Measurements from ENCODE around the gene EXOSC5.
A peak's percentile ranks its signal among the peaks of the same experiment; 100 is the strongest.
"Not testable (repeated sequence)": the region's sequence is repeated elsewhere in the genome, so short reads cannot be mapped to it uniquely, and the experiment has no call there.

The EXOSC5 gene

DNA sequence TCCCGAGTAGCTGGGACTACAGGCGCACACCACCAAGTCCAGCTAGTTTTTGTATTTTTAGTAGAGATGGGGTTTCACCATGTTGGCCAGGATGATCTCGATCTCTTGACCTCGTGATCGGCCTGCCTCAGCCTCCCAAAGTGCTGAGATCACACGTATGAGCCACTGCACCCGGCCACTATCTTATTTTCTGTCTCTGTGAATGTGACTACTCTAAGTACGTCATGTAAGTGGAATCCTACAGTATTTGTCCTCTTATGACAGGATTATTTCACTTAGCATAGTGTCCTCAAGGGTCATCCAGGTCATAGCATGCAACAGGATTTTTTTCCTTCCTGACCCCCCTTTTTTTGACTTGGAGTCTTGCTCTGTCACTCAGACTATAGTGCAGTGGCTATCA is 25.6 kb downstream of the EXOSC5 start:
- FAIRE-seq (no peak), DNase-seq (ENCODE audit: low spot score) (no peak)

DNA sequence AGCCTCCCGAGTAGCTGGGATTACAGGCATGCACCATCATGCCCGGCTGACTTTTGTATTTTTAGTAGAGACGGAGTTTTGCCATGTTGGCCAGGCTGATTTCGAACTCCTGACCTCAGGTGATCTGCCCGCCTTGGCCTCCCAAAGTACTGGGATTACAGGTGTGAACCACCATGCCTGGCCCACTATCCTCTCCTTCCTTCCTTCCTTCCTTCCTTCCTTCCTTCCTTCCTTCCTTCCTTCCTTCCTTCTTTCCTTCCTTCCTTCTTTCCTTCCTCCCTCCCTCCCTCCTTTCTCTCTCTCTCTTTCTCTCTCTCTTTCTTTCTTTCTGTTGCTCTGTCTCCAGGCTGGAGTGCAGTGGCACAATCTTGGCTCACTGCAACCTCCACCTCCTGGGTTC is 26.0 kb downstream of the EXOSC5 start:
- FAIRE-seq; DNase-seq (ENCODE audit: low spot score): not testable (repeated sequence)

GRCh38 chr19:41369769-41370168 is 27.4 kb downstream of the EXOSC5 start:
- DNase-seq (ENCODE audit: low spot score) (no peak), FAIRE-seq (no peak)

DNA sequence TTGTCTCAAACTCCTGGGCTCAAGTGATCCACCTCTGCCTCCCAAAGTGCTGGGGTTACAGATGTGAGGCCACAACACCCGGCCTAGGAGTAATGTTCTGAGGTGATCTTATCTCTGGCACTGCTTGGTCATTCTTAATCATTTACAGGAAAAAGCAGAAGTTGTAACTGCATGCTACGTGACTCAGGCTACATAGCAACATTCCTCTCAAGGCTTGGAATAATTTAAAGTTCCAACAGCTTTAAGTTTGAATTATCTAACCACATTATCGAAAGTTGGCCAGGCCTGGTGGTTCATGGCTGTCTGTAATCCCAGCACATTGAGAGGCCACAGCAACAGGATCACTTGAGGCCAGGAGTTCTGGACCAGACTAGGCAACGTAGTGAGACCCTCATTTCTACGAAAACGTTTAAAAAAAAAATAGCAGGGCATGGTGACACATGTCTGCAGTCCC is 29.3 kb downstream of the EXOSC5 start:
- no peak for FAIRE-seq
- DNase-seq (ENCODE audit: low spot score): no peak

- no peak for FAIRE-seq
- DNase-seq (ENCODE audit: low spot score): no peak
Observed at GRCh38 chr19:41366089-41366488, 31.1 kb downstream of the EXOSC5 start.

- FAIRE-seq (no peak), DNase-seq (ENCODE audit: low spot score) (no peak)
Observed at GRCh38 chr19:41364524-41365391, 32.4 kb downstream of the EXOSC5 start.

GRCh38 chr19:41363753-41364523 is 33.2 kb downstream of the EXOSC5 start, which contains the start of gene B9D2:
Gene B9D2 (minus strand): TSS chr19:41364149. CDS start chr19:41363519, 630 bp downstream.
- DNase-seq (ENCODE audit: low spot score) (peak; percentile 96), FAIRE-seq (peak; percentile 67)

GRCh38 chr19:41363371-41363752 is 33.8 kb downstream of the EXOSC5 start:
- FAIRE-seq (no peak), DNase-seq (ENCODE audit: low spot score) (no peak)

DNA sequence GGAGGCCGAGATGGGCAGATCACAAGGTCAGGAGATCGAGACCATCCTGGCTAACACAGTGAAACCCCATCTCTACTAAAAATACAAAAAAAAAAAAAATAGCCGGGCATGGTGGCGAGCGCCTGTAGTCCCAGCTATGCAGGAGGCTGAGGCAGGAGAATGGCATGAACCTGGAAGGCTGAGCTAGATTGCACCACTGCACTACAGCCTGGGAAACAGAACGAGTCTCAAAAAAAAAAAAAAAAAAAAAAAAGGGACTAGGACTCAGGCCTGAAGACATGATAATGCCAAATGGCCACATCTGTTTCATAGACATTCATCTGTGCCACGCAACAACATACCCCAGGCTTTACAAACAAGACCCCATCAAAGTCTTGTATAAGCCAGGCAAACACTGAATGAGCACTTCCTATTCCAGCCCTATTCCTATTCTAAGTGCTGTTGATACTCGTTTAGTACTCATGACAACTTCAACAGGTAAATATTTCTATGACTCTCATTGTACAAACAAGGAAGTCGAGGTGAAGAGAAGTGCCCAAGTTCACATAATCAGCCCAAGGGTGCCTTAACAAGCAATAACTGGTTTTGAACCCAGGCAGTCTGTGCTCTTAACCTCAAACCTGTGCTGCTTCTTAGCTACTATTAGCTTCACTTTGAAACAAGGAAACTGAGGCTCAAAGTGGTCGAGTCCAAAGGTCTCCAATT is 34.9 kb downstream of the EXOSC5 start:
- no peak for DNase-seq (ENCODE audit: low spot score)
- FAIRE-seq: no peak

- FAIRE-seq: no peak
- no peak for DNase-seq (ENCODE audit: low spot score)
Observed at GRCh38 chr19:41359741-41360140, 37.4 kb downstream of the EXOSC5 start.

DNA sequence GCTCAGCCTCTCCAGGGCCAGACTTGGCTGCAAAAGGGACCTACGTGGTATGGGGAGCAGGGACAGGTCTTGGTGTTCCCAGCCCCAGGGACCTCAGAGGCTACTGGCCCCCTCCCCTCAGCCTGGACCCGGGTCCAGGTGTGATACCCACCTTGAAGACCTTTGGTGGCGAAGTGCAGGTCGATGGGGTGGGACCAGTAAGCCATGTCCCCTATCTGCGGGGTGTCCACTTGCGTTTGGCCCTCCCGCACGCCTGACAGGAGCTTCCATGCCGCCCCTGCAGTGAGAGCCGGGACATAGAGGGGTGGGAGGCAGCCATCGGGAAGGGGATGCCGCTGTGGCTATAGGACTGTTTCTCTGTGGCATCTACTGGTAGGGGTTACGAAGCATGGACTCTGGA is 39.4 kb downstream of the EXOSC5 start:
- FAIRE-seq: no peak
- DNase-seq (ENCODE audit: low spot score): no peak

- FAIRE-seq: no peak
Observed at GRCh38 chr19:41356984-41357739, 40.0 kb downstream of the EXOSC5 start.

DNA sequence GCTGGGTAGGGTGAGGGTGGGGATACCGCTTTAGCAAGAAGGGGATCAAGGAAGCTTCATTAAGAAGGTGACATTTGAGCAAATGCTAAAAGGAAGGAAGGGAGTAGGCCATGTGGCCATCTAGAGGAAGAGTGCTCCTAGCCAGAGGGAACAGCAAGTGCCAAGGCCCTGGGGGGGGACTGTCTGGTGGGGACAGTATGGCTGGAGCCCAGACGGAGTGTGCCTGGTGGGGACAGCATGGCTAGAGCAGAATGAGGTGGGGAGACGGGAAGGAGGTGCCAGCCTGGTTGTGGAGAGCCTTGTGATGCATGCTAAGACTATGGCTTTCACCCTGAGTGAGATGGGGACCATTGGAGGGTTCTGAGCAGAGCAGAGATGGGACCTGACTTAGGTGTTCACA is 41.4 kb downstream of the EXOSC5 start:
- FAIRE-seq (no peak), DNase-seq (ENCODE audit: low spot score) (no peak)

More at GRCh38 chr19:41356984-41357739, 40.0 kb downstream of the EXOSC5 start:
- no peak for DNase-seq (ENCODE audit: low spot score)

GRCh38 chr19:41355035-41355434 is 42.1 kb downstream of the EXOSC5 start:
- DNase-seq (ENCODE audit: low spot score) (no peak), FAIRE-seq (no peak)

DNA sequence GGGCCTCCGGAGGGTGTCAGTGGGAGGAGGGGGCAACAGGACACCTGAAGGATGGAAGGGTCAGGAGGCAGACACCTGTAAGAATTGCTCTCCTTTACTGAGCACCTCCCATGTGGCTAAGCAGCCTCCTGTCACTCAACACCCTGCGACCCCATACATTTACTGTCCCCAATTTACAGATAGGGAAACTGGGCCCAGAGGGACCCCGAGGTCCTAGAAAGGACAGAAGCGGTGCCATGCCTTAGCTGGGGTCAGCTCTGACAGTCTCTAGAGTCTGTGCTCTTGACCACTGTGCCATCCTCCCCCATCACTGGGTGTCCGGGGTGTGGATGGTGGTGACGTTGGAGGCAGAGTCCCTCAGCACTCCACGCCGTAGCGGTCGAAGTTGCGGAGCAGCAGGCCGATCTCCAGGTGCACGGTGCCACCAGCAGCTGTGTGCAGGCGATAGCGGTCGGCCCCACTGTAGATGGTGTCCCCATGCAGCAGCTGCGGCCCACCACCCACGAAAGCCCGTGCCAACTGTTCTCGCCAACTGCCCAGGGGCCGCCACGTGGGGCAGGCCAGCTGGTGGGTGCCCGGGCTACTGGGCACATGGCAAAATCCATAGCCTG is 42.7 kb downstream of the EXOSC5 start:
- peak; percentile 23 for FAIRE-seq
- DNase-seq (ENCODE audit: low spot score): no peak

DNA sequence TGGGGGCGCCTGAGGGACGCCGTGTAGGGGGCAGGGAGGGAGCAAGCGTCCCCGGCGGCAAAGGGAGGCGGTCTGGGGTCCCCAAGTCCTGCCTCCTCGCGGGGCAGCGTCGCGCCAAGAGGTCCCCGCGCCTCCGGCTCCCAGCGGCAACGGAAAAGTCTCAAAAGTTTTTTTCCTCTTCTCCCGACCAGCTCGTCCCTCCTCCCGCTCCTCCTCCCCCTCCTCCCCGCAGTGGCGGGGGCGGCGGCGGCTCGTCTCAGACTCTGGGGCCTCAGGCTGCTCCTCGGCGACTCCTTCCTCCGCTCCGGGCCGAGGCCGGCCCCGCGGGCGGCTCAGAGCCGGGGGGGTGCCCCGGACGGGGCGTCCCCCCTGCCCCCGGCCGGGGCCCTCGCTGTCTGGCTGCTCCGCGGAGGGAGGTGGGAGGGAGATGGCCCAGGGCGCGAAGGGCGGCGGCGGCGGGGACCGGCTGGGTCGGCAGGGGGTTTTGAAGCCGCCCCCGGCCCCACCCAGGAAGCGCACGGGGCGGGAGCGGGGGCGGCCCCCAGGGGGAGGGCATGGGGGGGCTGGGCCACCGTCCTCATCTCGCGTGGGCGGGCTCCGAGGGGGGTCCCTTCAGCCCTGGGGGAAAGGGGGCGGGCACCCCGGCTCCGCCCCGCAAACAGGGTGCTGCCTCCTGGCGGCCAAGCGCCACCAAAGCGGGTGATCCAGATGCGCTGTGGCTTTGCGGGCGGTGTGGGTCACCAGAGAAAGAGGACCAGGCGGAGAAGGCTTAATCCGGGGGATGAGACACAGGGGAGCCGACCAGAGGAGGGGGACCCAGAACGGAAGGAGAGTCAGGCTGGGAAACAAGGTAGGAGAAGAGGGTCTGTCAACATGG is 43.5 kb downstream of the EXOSC5 start, which contains the start of gene TGFB1:
Gene TGFB1 (minus strand): TSS at position 457 of the 877 bp plus-strand sequence. CDS start 878 bp downstream, outside the sequence.
- FAIRE-seq (no peak), DNase-seq (ENCODE audit: low spot score) (peak; percentile 97)

GRCh38 chr19:41352609-41353465 is 44.3 kb downstream of the EXOSC5 start:
- DNase-seq (ENCODE audit: low spot score) (peak; percentile 73), FAIRE-seq (no peak)

DNA sequence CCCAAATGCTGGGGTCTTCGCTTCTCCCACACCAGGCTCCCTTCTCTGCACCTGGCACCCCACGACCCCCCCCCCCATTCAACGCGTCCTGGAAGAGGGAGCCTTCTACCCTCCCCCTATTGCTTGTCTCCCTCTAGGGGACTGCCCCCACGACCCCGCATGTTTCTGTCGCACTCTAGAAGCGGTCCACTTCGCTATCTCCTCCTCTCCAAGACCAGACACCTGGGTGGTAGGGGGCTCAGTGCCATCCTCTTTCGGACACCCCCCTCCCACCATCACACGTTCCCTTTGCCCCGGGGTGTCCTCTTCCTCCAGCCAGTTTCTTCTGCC is 44.9 kb downstream of the EXOSC5 start:
- FAIRE-seq: no peak
- DNase-seq (ENCODE audit: low spot score): no peak
